Ascending aorta (tissue), 2 donors: ENCODE results near the gene PRDM7. TPM values are rescaled to one million over a fixed set of nuclear protein-coding genes. Genes with fewer than 3 reads are reported as not detected.
A peak's percentile ranks its signal among the peaks of the same experiment; 100 is the strongest.
"Not testable (repeated sequence)": the region's sequence is repeated elsewhere in the genome, so short reads cannot be mapped to it uniquely, and the experiment has no call there.

Experiments
- DNase-seq, 2 donors: peaks; one replicate each; pipeline ENCODE4 v3.0.0-alpha.2; 2019; ENCODE audit warnings: low spot score in 2 of 2
- H3K27ac ChIP-seq, 2 donors: fragments of 200-600 bp; sonication (generic); one replicate each; pipeline ENCODE4 v1.5.1; 2016 to 2017; ENCODE audit warnings: mild to moderate bottlenecking in 1 of 2
- H3K27me3 ChIP-seq: fragments of 200-600 bp; sonication (generic); one replicate; pipeline ENCODE4 v1.5.1; 2017
- H3K36me3 ChIP-seq, 2 donors: fragments of 200-600 bp; sonication (generic); one replicate each; pipeline ENCODE4 v1.5.1; 2016
- H3K4me1 ChIP-seq, 2 donors: fragments of 200-600 bp; sonication (generic); one replicate each; pipeline ENCODE4 v1.5.1; 2016 to 2017; ENCODE audit warnings: mild to moderate bottlenecking in 1 of 2
- H3K4me3 ChIP-seq, 2 donors: fragments of 200-600 bp; sonication (generic); one replicate each; pipeline ENCODE4 v1.5.1; 2016 to 2017; ENCODE audit warnings: mild to moderate bottlenecking in 1 of 2
- H3K9me3 ChIP-seq, 2 donors: fragments of 200-600 bp; sonication (generic); one replicate each; pipeline ENCODE4 v1.5.1; 2016
- CTCF ChIP-seq, 3 experiments: fragments of 200-600 bp in 2 of 3; fragments of 450-650 bp in 1 of 3; sonication (generic) in 2 of 3; IDR thresholded peaks; one replicate each; pipeline ENCODE4 v1.5.1; 2016 to 2019; ENCODE audit warnings: antibody characterized with exemption in 3 of 3, mild to moderate bottlenecking in 1 of 3, moderate library complexity in 1 of 3
- intact Hi-C: fragments of 100-400 bp; cut with DNase I; formaldehyde crosslinking; loops from one replicate; pipeline ENCODE4 v1.15.1; 2023
- total RNA-seq: library from RNA; depleted of rRNA; stranded (reverse); fragments of >200 nt; gene quantifications from one replicate; pipeline ENCODE4 v1.1.0, GENCODE V29; 2016

Gene PRDM7
- total RNA-seq, 1 donor from 2014 or later: not detected

- H3K36me3 ChIP-seq: no peaks in the 10 kb centered on the region
- no peak for TF ChIP-seq CTCF (IDR thresholded peaks at IDR 0.05)
- intact Hi-C loops: no loop called here
- no peaks in the 10 kb centered on the region for H3K9me3 ChIP-seq
- H3K4me3 ChIP-seq: peak overlapping the region; percentile 38 to 54
- H3K27me3 ChIP-seq: no peaks in the 10 kb centered on the region
- DNase-seq: no peak
- H3K27ac ChIP-seq: no peak overlapping the region
- no peaks in the 10 kb centered on the region for H3K4me1 ChIP-seq
Measured at GRCh38 chr16:90077757-90078578, 837 bp upstream of the PRDM7 start.

GRCh38 chr16:90072442-90073105 lies 4.6 kb downstream of the PRDM7 start:
- no peaks in the 10 kb centered on the region for H3K4me1 ChIP-seq
- no peak overlapping the region for H3K27ac ChIP-seq
- H3K36me3 ChIP-seq: no peaks in the 10 kb centered on the region
- H3K9me3 ChIP-seq: no peaks in the 10 kb centered on the region
- no peak for TF ChIP-seq CTCF (IDR thresholded peaks at IDR 0.05)
- no peaks in the 10 kb centered on the region for H3K27me3 ChIP-seq
- intact Hi-C loops: no loop called here
- DNase-seq: no peak
- H3K4me3 ChIP-seq: no peak overlapping the region

GRCh38 chr16:90070440-90070839 lies 6.7 kb downstream of the PRDM7 start:
- no peaks in the 10 kb centered on the region for H3K4me1 ChIP-seq
- no peaks in the 10 kb centered on the region for H3K9me3 ChIP-seq
- no peak for TF ChIP-seq CTCF (IDR thresholded peaks at IDR 0.05)
- H3K36me3 ChIP-seq: no peaks in the 10 kb centered on the region
- H3K27ac ChIP-seq: no peak overlapping the region
- DNase-seq: no peak
- intact Hi-C loops: no loop called here
- H3K4me3 ChIP-seq: no peak overlapping the region
- no peaks in the 10 kb centered on the region for H3K27me3 ChIP-seq

GRCh38 chr16:90061437-90061836 lies 15.7 kb downstream of the PRDM7 start:
- DNase-seq: no peak
- intact Hi-C loops: no loop called here
- Histone ChIP-seq H3K36me3 (no peaks in the 10 kb centered on the region), H3K27ac (no peak overlapping the region), H3K27me3 (no peaks in the 10 kb centered on the region), H3K4me1 (no peaks in the 10 kb centered on the region), H3K4me3 (no peak overlapping the region), H3K9me3 (no peaks in the 10 kb centered on the region)
- no peak for TF ChIP-seq CTCF (IDR thresholded peaks at IDR 0.05)

GRCh38 chr16:90057738-90058173 lies 19.4 kb downstream of the PRDM7 start:
- DNase-seq: peak in 1 of 2 donors; percentile 35
- intact Hi-C loops: no loop called here
- Histone ChIP-seq H3K9me3 (peaks cover 0 to 13% of the 10 kb centered on the region in 2 donors), H3K4me3 (no peak overlapping the region), H3K27me3 (no peaks in the 10 kb centered on the region), H3K36me3 (no peaks in the 10 kb centered on the region), H3K4me1 (no peaks in the 10 kb centered on the region), H3K27ac (no peak overlapping the region)
- TF ChIP-seq CTCF (IDR thresholded peaks at IDR 0.05): no peak

GRCh38 chr16:90056521-90056920 lies 20.6 kb downstream of the PRDM7 start:
- DNase-seq, H3K4me1 ChIP-seq, H3K27me3 ChIP-seq, intact Hi-C loops, H3K36me3 ChIP-seq, H3K27ac ChIP-seq, H3K4me3 ChIP-seq: not testable (repeated sequence)
- H3K9me3 ChIP-seq: peaks cover 0 to 13% of the 10 kb centered on the region in 2 donors
